ENCODE results near the gene SLC38A3. TPM values are rescaled to one million over a fixed set of nuclear protein-coding genes. Genes with fewer than 3 reads are reported as not detected.
A peak's percentile ranks its signal among the peaks of the same experiment; 100 is the strongest.
"Not testable (repeated sequence)": the region's sequence is repeated elsewhere in the genome, so short reads cannot be mapped to it uniquely, and the experiment has no call there.

Gene SLC38A3
- total RNA-seq, 2 donors from 2014 or later, result 2.4 to 7.9 TPM

DNA sequence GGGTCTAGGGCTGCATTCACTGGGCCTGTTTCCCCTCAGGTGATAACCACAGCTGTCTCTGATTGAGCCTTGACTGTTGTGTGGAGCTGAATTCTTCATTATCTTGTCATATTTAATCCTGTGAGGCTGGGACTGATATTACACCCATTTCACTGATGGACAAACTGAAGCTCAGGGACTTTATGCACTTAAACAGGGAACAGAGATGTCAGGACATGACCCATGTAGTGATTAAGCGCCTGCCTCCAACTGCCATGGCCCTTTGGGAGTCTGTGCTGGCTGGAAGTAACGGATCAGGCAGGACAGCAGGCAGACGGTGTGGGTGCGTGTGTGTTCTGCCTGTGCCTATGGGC, 38.4 kb downstream of the SLC38A3 start:
- peaks cover 20% of the 10 kb centered on the region for H3K36me3 ChIP-seq
- H3K4me1 ChIP-seq, result peaks cover 0 to 98% of the 10 kb centered on the region in 2 donors
- H3K27ac ChIP-seq, result peak overlapping the region; percentile 94 to 95
- no peaks in the 10 kb centered on the region for H3K27me3 ChIP-seq
- DNase-seq (ENCODE audit: low spot score), result no peak
- TF ChIP-seq, protein P1, sequence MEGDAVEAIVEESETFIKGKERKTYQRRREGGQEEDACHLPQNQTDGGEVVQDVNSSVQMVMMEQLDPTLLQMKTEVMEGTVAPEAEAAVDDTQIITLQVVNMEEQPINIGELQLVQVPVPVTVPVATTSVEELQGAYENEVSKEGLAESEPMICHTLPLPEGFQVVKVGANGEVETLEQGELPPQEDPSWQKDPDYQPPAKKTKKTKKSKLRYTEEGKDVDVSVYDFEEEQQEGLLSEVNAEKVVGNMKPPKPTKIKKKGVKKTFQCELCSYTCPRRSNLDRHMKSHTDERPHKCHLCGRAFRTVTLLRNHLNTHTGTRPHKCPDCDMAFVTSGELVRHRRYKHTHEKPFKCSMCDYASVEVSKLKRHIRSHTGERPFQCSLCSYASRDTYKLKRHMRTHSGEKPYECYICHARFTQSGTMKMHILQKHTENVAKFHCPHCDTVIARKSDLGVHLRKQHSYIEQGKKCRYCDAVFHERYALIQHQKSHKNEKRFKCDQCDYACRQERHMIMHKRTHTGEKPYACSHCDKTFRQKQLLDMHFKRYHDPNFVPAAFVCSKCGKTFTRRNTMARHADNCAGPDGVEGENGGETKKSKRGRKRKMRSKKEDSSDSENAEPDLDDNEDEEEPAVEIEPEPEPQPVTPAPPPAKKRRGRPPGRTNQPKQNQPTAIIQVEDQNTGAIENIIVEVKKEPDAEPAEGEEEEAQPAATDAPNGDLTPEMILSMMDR (IDR thresholded peaks at IDR 0.05), result no peak
- H3K9me3 ChIP-seq, result no peaks in the 10 kb centered on the region
- no peak overlapping the region for H3K4me3 ChIP-seq

DNA sequence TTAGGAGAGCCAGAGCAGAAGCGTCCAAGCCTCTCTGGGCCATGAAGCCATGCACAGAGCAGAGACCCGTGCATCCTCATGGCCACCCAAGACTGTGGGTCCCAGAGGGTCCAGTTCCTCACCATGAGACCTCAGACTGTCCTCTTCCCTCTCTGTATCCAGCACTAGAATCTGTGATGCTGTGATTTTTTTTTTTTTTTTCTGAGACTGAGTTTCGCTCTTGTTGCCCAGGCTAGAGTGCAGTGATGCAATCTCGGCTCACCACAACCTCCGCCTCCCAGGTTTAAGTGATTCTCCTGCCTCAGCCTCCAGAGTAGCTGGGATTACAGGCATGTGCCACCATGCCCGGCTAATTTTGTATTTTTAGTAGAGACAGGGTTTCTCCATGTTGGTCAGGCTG, 39.7 kb downstream of the SLC38A3 start:
- Histone ChIP-seq H3K4me1 (peaks cover 0 to 98% of the 10 kb centered on the region in 2 donors), H3K27ac (peak overlapping the region; percentile 94 to 95), H3K36me3 (peaks cover 13% of the 10 kb centered on the region)
- H3K9me3 ChIP-seq; DNase-seq (ENCODE audit: low spot score); H3K4me3 ChIP-seq; H3K27me3 ChIP-seq: not testable (repeated sequence)

DNA sequence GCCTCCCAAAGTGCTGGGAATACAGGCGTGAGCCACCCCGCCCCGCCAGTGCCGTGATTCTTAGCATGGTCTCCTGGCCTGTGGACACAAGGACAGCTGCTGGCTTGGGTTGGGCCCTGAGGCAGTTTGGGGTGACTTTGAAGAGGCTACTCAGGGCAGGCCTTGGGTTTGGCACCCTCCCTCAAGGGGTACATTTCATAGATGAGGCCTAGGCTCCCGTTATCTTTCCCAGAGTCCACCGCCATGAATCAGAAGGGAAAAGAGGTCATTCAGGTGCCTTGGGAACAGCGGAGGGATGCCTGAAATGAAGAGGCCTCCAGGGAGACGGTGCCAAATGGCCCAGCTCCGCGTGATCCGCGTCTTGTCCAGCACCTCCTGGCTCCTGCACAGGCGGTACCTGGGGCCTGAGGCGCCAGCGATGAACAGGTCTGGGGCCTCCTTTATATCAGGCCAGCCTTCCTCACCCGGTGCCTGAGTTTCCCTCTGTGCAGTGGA, 40.2 kb downstream of the SLC38A3 start:
- no peaks in the 10 kb centered on the region for H3K9me3 ChIP-seq
- peak overlapping the region in 1 of 2 donors; percentile 43 for H3K4me3 ChIP-seq
- TF ChIP-seq, protein P1 (IDR thresholded peaks at IDR 0.05), result no peak
- peaks cover 8% of the 10 kb centered on the region for H3K36me3 ChIP-seq
- no peak for DNase-seq (ENCODE audit: low spot score)
- H3K27ac ChIP-seq, result peak overlapping the region; percentile 88 to 95
- peaks cover 0 to 98% of the 10 kb centered on the region in 2 donors for H3K4me1 ChIP-seq
- H3K27me3 ChIP-seq, result no peaks in the 10 kb centered on the region

DNA sequence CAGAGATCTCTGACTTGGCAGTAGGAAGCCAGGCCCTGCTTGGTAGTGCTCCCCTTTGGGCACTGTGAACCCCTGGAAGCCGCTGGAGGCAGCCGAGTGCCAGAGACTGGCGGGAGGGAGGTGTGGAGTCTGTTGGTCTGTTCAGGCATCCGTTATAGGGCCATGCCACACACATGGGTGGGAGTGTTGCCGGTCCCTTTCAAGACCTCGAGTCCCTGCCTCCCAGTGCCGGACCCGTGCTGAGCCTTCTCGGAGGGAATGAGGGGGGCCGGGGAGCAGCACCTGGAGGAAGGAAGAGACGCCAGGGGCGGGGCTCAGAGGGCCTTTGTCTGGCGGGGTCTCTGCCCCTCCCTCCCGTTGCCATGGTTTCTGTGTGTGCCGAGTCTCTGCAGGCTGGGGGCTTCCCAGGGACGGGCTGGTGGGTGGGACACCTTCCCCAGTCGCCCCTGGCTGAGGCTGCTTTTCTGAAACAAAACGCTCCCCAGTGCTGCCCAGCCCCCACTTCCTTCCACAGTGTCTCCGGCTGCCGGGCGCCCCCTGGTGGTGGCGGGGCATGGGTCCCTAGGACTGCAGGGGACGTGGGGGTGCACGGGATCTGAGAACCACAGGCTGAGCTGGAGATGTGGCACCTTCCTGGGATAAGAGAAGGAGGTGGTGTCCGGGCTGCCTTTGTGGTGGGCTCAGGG, 40.9 kb downstream of the SLC38A3 start:
- Histone ChIP-seq H3K36me3 (peaks cover 7% of the 10 kb centered on the region), H3K9me3 (no peaks in the 10 kb centered on the region), H3K27ac (peak overlapping the region; percentile 88 to 95), H3K27me3 (no peaks in the 10 kb centered on the region), H3K4me3 (peak overlapping the region; percentile 33 to 43), H3K4me1 (peaks cover 0 to 98% of the 10 kb centered on the region in 2 donors)
- TF ChIP-seq, protein P1 (IDR thresholded peaks at IDR 0.05), result peak; percentile 93 to 98
- DNase-seq (ENCODE audit: low spot score), result peak; percentile 91

DNA sequence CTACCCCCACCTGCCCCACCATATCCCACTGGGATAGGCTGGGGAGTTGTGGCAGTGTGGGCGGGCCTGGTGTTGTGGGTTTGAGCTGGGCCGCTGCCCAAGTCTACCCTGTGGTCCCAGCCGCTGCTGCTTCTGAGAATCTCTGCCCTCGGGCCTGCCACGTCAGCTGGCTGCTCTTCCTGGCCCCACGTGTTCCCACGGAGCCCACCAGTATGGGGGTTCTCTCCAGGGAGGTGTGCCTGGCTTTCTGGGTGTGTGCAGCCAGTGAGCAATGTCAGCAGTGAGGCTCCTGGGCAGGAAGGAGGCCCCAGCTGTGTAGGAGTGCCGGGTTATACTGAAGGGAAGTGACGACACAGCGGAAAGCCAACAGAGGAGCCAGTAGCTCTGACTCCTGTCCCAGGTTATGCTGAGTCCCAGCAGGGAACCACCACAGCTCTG, 41.5 kb downstream of the SLC38A3 start:
- Histone ChIP-seq H3K4me1 (peaks cover 0 to 98% of the 10 kb centered on the region in 2 donors), H3K27ac (peak overlapping the region; percentile 88 to 95), H3K9me3 (no peaks in the 10 kb centered on the region), H3K27me3 (no peaks in the 10 kb centered on the region), H3K36me3 (peaks cover 7% of the 10 kb centered on the region), H3K4me3 (peak overlapping the region; percentile 33 to 43)
- DNase-seq (ENCODE audit: low spot score), result no peak
- TF ChIP-seq, protein P1 (IDR thresholded peaks at IDR 0.05), result peak in 1 of 2 donors; percentile 20

DNA sequence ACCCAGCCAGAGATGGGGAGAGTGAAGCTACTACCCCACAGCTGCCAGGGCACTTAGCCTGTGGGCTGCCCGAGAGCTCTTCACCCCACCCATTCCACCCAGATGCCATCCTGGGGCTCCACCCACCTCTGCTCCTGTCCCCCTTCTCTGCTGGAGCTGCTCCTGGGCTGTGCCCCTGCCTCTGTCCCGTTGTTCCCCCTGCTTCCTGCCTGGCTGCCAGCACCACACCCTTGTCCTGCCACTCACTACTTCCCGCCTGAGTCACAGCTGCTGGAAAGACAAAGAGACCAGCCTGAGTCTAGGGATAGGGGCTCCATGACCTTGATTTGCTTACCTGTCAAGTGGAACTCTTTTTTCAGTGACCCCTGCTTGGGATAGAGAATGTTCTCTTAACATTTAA, 43.3 kb downstream of the SLC38A3 start:
- H3K4me3 ChIP-seq, result no peak overlapping the region
- no peaks in the 10 kb centered on the region for H3K27me3 ChIP-seq
- TF ChIP-seq, protein P1 (IDR thresholded peaks at IDR 0.05), result no peak
- peaks cover 0 to 98% of the 10 kb centered on the region in 2 donors for H3K4me1 ChIP-seq
- H3K27ac ChIP-seq, result peak overlapping the region; percentile 88 to 95
- peak; percentile 87 for DNase-seq (ENCODE audit: low spot score)
- peaks cover 21% of the 10 kb centered on the region for H3K36me3 ChIP-seq
- H3K9me3 ChIP-seq, result no peaks in the 10 kb centered on the region
